GM12801 (cell line): ENCODE measurements around the gene CACNA2D3.

Experiments used
- CTCF ChIP-seq: IDR thresholded peaks from one replicate; pipeline ENCODE4 v1.5.1; 2011; ENCODE audit warnings: control low read depth; ENCODE audit not compliant: insufficient read length; ENCODE audit errors: extremely low read depth

Gene CACNA2D3

GRCh38 chr3:55090746-55091145, 968.4 kb downstream of the CACNA2D3 start:
- TF ChIP-seq CTCF: no peak

- no peak for TF ChIP-seq CTCF
Measured at GRCh38 chr3:55091381-55092225, 969.3 kb downstream of the CACNA2D3 start.

GRCh38 chr3:55094676-55095075, 972.3 kb downstream of the CACNA2D3 start:
- TF ChIP-seq CTCF: no peak

- TF ChIP-seq CTCF: no peak
Measured at GRCh38 chr3:55097441-55097840, 975.1 kb downstream of the CACNA2D3 start.

GRCh38 chr3:55105647-55106046, 983.3 kb downstream of the CACNA2D3 start:
- no peak for TF ChIP-seq CTCF

GRCh38 chr3:55107187-55107586, 984.8 kb downstream of the CACNA2D3 start:
- no peak for TF ChIP-seq CTCF

- TF ChIP-seq CTCF: no peak
Measured at GRCh38 chr3:55118451-55118850, 996.1 kb downstream of the CACNA2D3 start.

- TF ChIP-seq CTCF: no peak
Measured at GRCh38 chr3:55119268-55119667, 996.9 kb downstream of the CACNA2D3 start.
